Measurements from ENCODE around the gene PNMA5.
"Not testable (repeated sequence)": the region's sequence is repeated elsewhere in the genome, so short reads cannot be mapped to it uniquely, and the experiment has no call there.

The PNMA5 gene

GRCh38 chrX:152989292-152989658 lies 4.6 kb downstream of the PNMA5 start:
- Mint-ChIP-seq H3K9me3 (no peaks in the 10 kb centered on the region), H3K4me1 (ENCODE audit: low read depth) (peaks cover 6% of the 10 kb centered on the region), H3K27ac (peak overlapping the region; percentile 31), H3K36me3 (ENCODE audit: low read depth) (no peaks in the 10 kb centered on the region), H3K4me3 (peak overlapping the region; percentile 9), H3K27me3 (ENCODE audit: low read depth) (no peaks in the 10 kb centered on the region)
- no peak for DNase-seq (ENCODE audit: low spot score)

GRCh38 chrX:152988536-152989291 lies 5.2 kb downstream of the PNMA5 start:
- H3K27ac Mint-ChIP-seq: peak overlapping the region; percentile 31
- H3K4me3 Mint-ChIP-seq: peak overlapping the region; percentile 9
- H3K27me3 Mint-ChIP-seq (ENCODE audit: low read depth): no peaks in the 10 kb centered on the region
- peaks cover 6% of the 10 kb centered on the region for H3K4me1 Mint-ChIP-seq (ENCODE audit: low read depth)
- no peak for DNase-seq (ENCODE audit: low spot score)
- no peaks in the 10 kb centered on the region for H3K9me3 Mint-ChIP-seq
- H3K36me3 Mint-ChIP-seq (ENCODE audit: low read depth): no peaks in the 10 kb centered on the region

GRCh38 chrX:152987801-152988200 lies 6.1 kb downstream of the PNMA5 start:
- no peak for DNase-seq (ENCODE audit: low spot score)
- H3K9me3 Mint-ChIP-seq: no peaks in the 10 kb centered on the region
- no peak overlapping the region for H3K4me3 Mint-ChIP-seq
- no peak overlapping the region for H3K27ac Mint-ChIP-seq
- no peaks in the 10 kb centered on the region for H3K36me3 Mint-ChIP-seq (ENCODE audit: low read depth)
- no peaks in the 10 kb centered on the region for H3K27me3 Mint-ChIP-seq (ENCODE audit: low read depth)
- peaks cover 6% of the 10 kb centered on the region for H3K4me1 Mint-ChIP-seq (ENCODE audit: low read depth)

- H3K4me1 Mint-ChIP-seq (ENCODE audit: low read depth); DNase-seq (ENCODE audit: low spot score); H3K27me3 Mint-ChIP-seq (ENCODE audit: low read depth); H3K4me3 Mint-ChIP-seq; H3K9me3 Mint-ChIP-seq; H3K27ac Mint-ChIP-seq; H3K36me3 Mint-ChIP-seq (ENCODE audit: low read depth): not testable (repeated sequence)
These were observed 6.8 kb downstream of the PNMA5 start for GRCh38 chrX:152987156-152987555.

GRCh38 chrX:152985383-152985782 lies 8.5 kb downstream of the PNMA5 start:
- DNase-seq (ENCODE audit: low spot score); H3K36me3 Mint-ChIP-seq (ENCODE audit: low read depth); H3K4me3 Mint-ChIP-seq; H3K9me3 Mint-ChIP-seq; H3K27me3 Mint-ChIP-seq (ENCODE audit: low read depth); H3K4me1 Mint-ChIP-seq (ENCODE audit: low read depth); H3K27ac Mint-ChIP-seq: not testable (repeated sequence)

- H3K4me3 Mint-ChIP-seq: no peak overlapping the region
- no peak overlapping the region for H3K27ac Mint-ChIP-seq
- no peaks in the 10 kb centered on the region for H3K36me3 Mint-ChIP-seq (ENCODE audit: low read depth)
- no peaks in the 10 kb centered on the region for H3K9me3 Mint-ChIP-seq
- no peaks in the 10 kb centered on the region for H3K4me1 Mint-ChIP-seq (ENCODE audit: low read depth)
- H3K27me3 Mint-ChIP-seq (ENCODE audit: low read depth): no peaks in the 10 kb centered on the region
- DNase-seq (ENCODE audit: low spot score): no peak
These were observed 25.7 kb downstream of the PNMA5 start for GRCh38 chrX:152968193-152968592.

- DNase-seq (ENCODE audit: low spot score): no peak
- no peaks in the 10 kb centered on the region for H3K27me3 Mint-ChIP-seq (ENCODE audit: low read depth)
- H3K36me3 Mint-ChIP-seq (ENCODE audit: low read depth): peaks cover 2% of the 10 kb centered on the region
- no peak overlapping the region for H3K27ac Mint-ChIP-seq
- H3K9me3 Mint-ChIP-seq: no peaks in the 10 kb centered on the region
- peaks cover 3% of the 10 kb centered on the region for H3K4me1 Mint-ChIP-seq (ENCODE audit: low read depth)
- no peak overlapping the region for H3K4me3 Mint-ChIP-seq
These were observed 33.8 kb downstream of the PNMA5 start for GRCh38 chrX:152960115-152960514.

GRCh38 chrX:152959626-152960025 lies 34.3 kb downstream of the PNMA5 start:
- H3K27ac Mint-ChIP-seq: no peak overlapping the region
- no peaks in the 10 kb centered on the region for H3K9me3 Mint-ChIP-seq
- peaks cover 3% of the 10 kb centered on the region for H3K4me1 Mint-ChIP-seq (ENCODE audit: low read depth)
- H3K27me3 Mint-ChIP-seq (ENCODE audit: low read depth): no peaks in the 10 kb centered on the region
- H3K36me3 Mint-ChIP-seq (ENCODE audit: low read depth): peaks cover 2% of the 10 kb centered on the region
- no peak overlapping the region for H3K4me3 Mint-ChIP-seq
- no peak for DNase-seq (ENCODE audit: low spot score)

- peak; percentile 84 for DNase-seq (ENCODE audit: low spot score)
- no peaks in the 10 kb centered on the region for H3K9me3 Mint-ChIP-seq
- H3K4me1 Mint-ChIP-seq (ENCODE audit: low read depth): peaks cover 3% of the 10 kb centered on the region
- peak overlapping the region; percentile 85 for H3K27ac Mint-ChIP-seq
- H3K4me3 Mint-ChIP-seq: peak overlapping the region; percentile 71
- H3K36me3 Mint-ChIP-seq (ENCODE audit: low read depth): peaks cover 2% of the 10 kb centered on the region
- H3K27me3 Mint-ChIP-seq (ENCODE audit: low read depth): no peaks in the 10 kb centered on the region
These were observed 35.1 kb downstream of the PNMA5 start for GRCh38 chrX:152958524-152959465.

- Mint-ChIP-seq H3K4me3 (peak overlapping the region; percentile 71), H3K9me3 (no peaks in the 10 kb centered on the region), H3K36me3 (ENCODE audit: low read depth) (peaks cover 2% of the 10 kb centered on the region), H3K27me3 (ENCODE audit: low read depth) (no peaks in the 10 kb centered on the region), H3K4me1 (ENCODE audit: low read depth) (peaks cover 3% of the 10 kb centered on the region), H3K27ac (peak overlapping the region; percentile 85)
- no peak for DNase-seq (ENCODE audit: low spot score)
These were observed 35.9 kb downstream of the PNMA5 start for GRCh38 chrX:152958047-152958446.

- H3K4me3 Mint-ChIP-seq: no peak overlapping the region
- H3K9me3 Mint-ChIP-seq: no peaks in the 10 kb centered on the region
- H3K27me3 Mint-ChIP-seq (ENCODE audit: low read depth): no peaks in the 10 kb centered on the region
- DNase-seq (ENCODE audit: low spot score): no peak
- no peak overlapping the region for H3K27ac Mint-ChIP-seq
- H3K36me3 Mint-ChIP-seq (ENCODE audit: low read depth): no peaks in the 10 kb centered on the region
- no peaks in the 10 kb centered on the region for H3K4me1 Mint-ChIP-seq (ENCODE audit: low read depth)
These were observed 43.1 kb downstream of the PNMA5 start for GRCh38 chrX:152950786-152951185.

- DNase-seq (ENCODE audit: low spot score): no peak
- H3K36me3 Mint-ChIP-seq (ENCODE audit: low read depth): no peaks in the 10 kb centered on the region
- no peaks in the 10 kb centered on the region for H3K9me3 Mint-ChIP-seq
- H3K27ac Mint-ChIP-seq: no peak overlapping the region
- H3K27me3 Mint-ChIP-seq (ENCODE audit: low read depth): no peaks in the 10 kb centered on the region
- H3K4me3 Mint-ChIP-seq: no peak overlapping the region
- H3K4me1 Mint-ChIP-seq (ENCODE audit: low read depth): no peaks in the 10 kb centered on the region
These were observed 44.8 kb downstream of the PNMA5 start for GRCh38 chrX:152949114-152949513.

GRCh38 chrX:152946681-152947080 lies 47.2 kb downstream of the PNMA5 start:
- Mint-ChIP-seq H3K9me3 (no peaks in the 10 kb centered on the region), H3K27me3 (ENCODE audit: low read depth) (no peaks in the 10 kb centered on the region), H3K4me3 (no peak overlapping the region), H3K27ac (no peak overlapping the region), H3K36me3 (ENCODE audit: low read depth) (no peaks in the 10 kb centered on the region), H3K4me1 (ENCODE audit: low read depth) (peaks cover 7% of the 10 kb centered on the region)
- no peak for DNase-seq (ENCODE audit: low spot score)

All from T-helper 2 cell treated with Interferon-gamma antibody and Interleukin-4, amounts not matched to agents 5 μg/mL and 100 μg/mL, for 36 hours (primary cell).